ENCODE results near the gene NCOA6. TPM values are rescaled to one million over a fixed set of nuclear protein-coding genes. Genes with fewer than 3 reads are reported as not detected.

Gene NCOA6
- total RNA-seq, 2 experiments from 2014 or later = 14.6 to 16.3 TPM

- DNase-seq = no peak
- H3K27me3 Mint-ChIP-seq = no peaks in the 10 kb centered on the region
- POLR2A ChIA-PET = no interaction called here
- peaks cover 62% of the 10 kb centered on the region for H3K36me3 ChIP-seq (ENCODE audit: insufficient read depth, low read length)
- H3K27me3 ChIP-seq (ENCODE audit: control insufficient read depth in 1 of 2, insufficient read depth in 2 of 2, low read length in 2 of 2) = no peaks in the 10 kb centered on the region
- intact Hi-C loops (cut with DNase I, micrococcal nuclease) = loop anchor here in 1 of 2 experiments (5.0 kb wide), 1 partner anchor 234 kb away; no protein-coding TSS in a partner anchor
- CTCF ChIA-PET = interaction anchor here (0.8 to 5.5 kb wide), 2 partner anchors 268 to 459 kb away, joined by 6 to 73 read pairs; no protein-coding TSS in a partner anchor
- no peak for TF ChIP-seq CTCF (IDR thresholded peaks at IDR 0.05)
- no peak overlapping the region for H3K4me3 Mint-ChIP-seq
- H3K4me1 Mint-ChIP-seq (ENCODE audit: low read depth) = no peaks in the 10 kb centered on the region
- H3K4me3 ChIP-seq (ENCODE audit: low read length) = no peak overlapping the region
- H3K9me3 Mint-ChIP-seq = no peaks in the 10 kb centered on the region
- H3K27ac ChIP-seq (ENCODE audit: low read depth in 1 of 2, low read length in 2 of 2) = no peak overlapping the region
- peaks cover 79% of the 10 kb centered on the region for H3K36me3 Mint-ChIP-seq (ENCODE audit: low read depth)
- no peak overlapping the region for H3K27ac Mint-ChIP-seq
- no peak for ATAC-seq (ENCODE audit: poor library complexity)
- H3K4me1 ChIP-seq (ENCODE audit: insufficient read depth, low read length) = no peaks in the 10 kb centered on the region
- no peaks in the 10 kb centered on the region for H3K9me3 ChIP-seq (ENCODE audit: control insufficient read depth in 1 of 2, insufficient read depth in 1 of 2, low read length in 2 of 2)
Measured at GRCh38 chr20:34771680-34772081, 53.8 kb downstream of the NCOA6 start.

GRCh38 chr20:34768096-34768495 lies 57.4 kb downstream of the NCOA6 start:
- Histone ChIP-seq H3K4me1 (ENCODE audit: insufficient read depth, low read length) (no peaks in the 10 kb centered on the region), H3K9me3 (ENCODE audit: control insufficient read depth in 1 of 2, insufficient read depth in 1 of 2, low read length in 2 of 2) (no peaks in the 10 kb centered on the region), H3K36me3 (ENCODE audit: insufficient read depth, low read length) (peaks cover 57% of the 10 kb centered on the region), H3K4me3 (ENCODE audit: low read length) (no peak overlapping the region), H3K27me3 (ENCODE audit: control insufficient read depth in 1 of 2, insufficient read depth in 2 of 2, low read length in 2 of 2) (no peaks in the 10 kb centered on the region), H3K27ac (ENCODE audit: low read depth in 1 of 2, low read length in 2 of 2) (no peak overlapping the region)
- CTCF ChIA-PET = interaction anchor here (0.7 to 5.5 kb wide), 3 partner anchors 13 to 455 kb away, joined by 3 to 73 read pairs (median 6); no protein-coding TSS in a partner anchor
- no peaks in the 10 kb centered on the region for H3K27me3 Mint-ChIP-seq
- ATAC-seq (ENCODE audit: poor library complexity) (no peak), DNase-seq (no peak)
- no peaks in the 10 kb centered on the region for H3K9me3 Mint-ChIP-seq
- TF ChIP-seq CTCF (IDR thresholded peaks at IDR 0.05) = no peak
- H3K36me3 Mint-ChIP-seq (ENCODE audit: low read depth) = peaks cover 77% of the 10 kb centered on the region
- intact Hi-C loops (cut with DNase I, micrococcal nuclease) = loop anchor here (1.0 to 5.0 kb wide), 3 partner anchors 231 to 577 kb away; no protein-coding TSS in a partner anchor
- H3K27ac Mint-ChIP-seq = no peak overlapping the region
- H3K4me1 Mint-ChIP-seq (ENCODE audit: low read depth) = no peaks in the 10 kb centered on the region
- POLR2A ChIA-PET = no interaction called here
- no peak overlapping the region for H3K4me3 Mint-ChIP-seq

GRCh38 chr20:34762031-34762555 lies 63.4 kb downstream of the NCOA6 start:
- no peaks in the 10 kb centered on the region for H3K9me3 ChIP-seq (ENCODE audit: control insufficient read depth in 1 of 2, insufficient read depth in 1 of 2, low read length in 2 of 2)
- DNase-seq = no peak
- no peaks in the 10 kb centered on the region for H3K27me3 ChIP-seq (ENCODE audit: control insufficient read depth in 1 of 2, insufficient read depth in 2 of 2, low read length in 2 of 2)
- peaks cover 64% of the 10 kb centered on the region for H3K36me3 ChIP-seq (ENCODE audit: insufficient read depth, low read length)
- Mint-ChIP-seq H3K9me3 (no peaks in the 10 kb centered on the region), H3K4me3 (no peak overlapping the region), H3K27me3 (no peaks in the 10 kb centered on the region), H3K27ac (no peak overlapping the region), H3K4me1 (ENCODE audit: low read depth) (no peaks in the 10 kb centered on the region), H3K36me3 (ENCODE audit: low read depth) (peaks cover 91% of the 10 kb centered on the region)
- no peak overlapping the region for H3K27ac ChIP-seq (ENCODE audit: low read depth in 1 of 2, low read length in 2 of 2)
- ATAC-seq (ENCODE audit: poor library complexity) = no peak
- intact Hi-C loops (cut with DNase I, micrococcal nuclease) = no loop called here
- no peaks in the 10 kb centered on the region for H3K4me1 ChIP-seq (ENCODE audit: insufficient read depth, low read length)
- TF ChIP-seq CTCF (IDR thresholded peaks at IDR 0.05) = no peak
- POLR2A ChIA-PET = no interaction called here
- CTCF ChIA-PET = interaction anchor here (1.1 kb wide), 1 partner anchor 449 kb away, joined by 3 read pairs; no protein-coding TSS in a partner anchor
- no peak overlapping the region for H3K4me3 ChIP-seq (ENCODE audit: low read length)

Data from CD4-positive, alpha-beta T cell (primary cell).